Neuron (in vitro differentiated cells): ENCODE data around the gene DCAF15.
"Not testable (repeated sequence)": the region's sequence is repeated elsewhere in the genome, so short reads cannot be mapped to it uniquely, and the experiment has no call there.

Experiments
- H2AFZ ChIP-seq: one replicate; pipeline ENCODE4 v1.6.1; 2013; ENCODE audit warnings: low read depth, mild to moderate bottlenecking, inconsistent platforms, low read length, moderate library complexity
- H3K27me3 ChIP-seq: one replicate; pipeline ENCODE4 v1.6.1; 2013; ENCODE audit warnings: low read length; ENCODE audit not compliant: insufficient read depth
- H3K36me3 ChIP-seq: one replicate; pipeline ENCODE4 v1.6.1; 2013; ENCODE audit warnings: low read length; ENCODE audit not compliant: insufficient read depth
- H3K4me1 ChIP-seq: one replicate; pipeline ENCODE4 v1.6.1; 2013; ENCODE audit warnings: low read length; ENCODE audit not compliant: insufficient read depth
- H3K4me3 ChIP-seq: 2 replicates; pipeline ENCODE4 v1.5.1; 2013; ENCODE audit warnings: mild to moderate bottlenecking, low read length, moderate library complexity
- H3K9me3 ChIP-seq: one replicate; pipeline ENCODE4 v1.6.1; 2013; ENCODE audit warnings: low read length

DCAF15 gene

GRCh38 chr19:13966684-13967128, 14.4 kb downstream of the DCAF15 start:
- peaks cover 56% of the 10 kb centered on the region for H3K36me3 ChIP-seq
- no peak overlapping the region for H3K4me3 ChIP-seq
- no peaks in the 10 kb centered on the region for H3K9me3 ChIP-seq
- no peaks in the 10 kb centered on the region for H3K4me1 ChIP-seq
- no peak overlapping the region for H2AFZ ChIP-seq
- H3K27me3 ChIP-seq: no peaks in the 10 kb centered on the region

DNA sequence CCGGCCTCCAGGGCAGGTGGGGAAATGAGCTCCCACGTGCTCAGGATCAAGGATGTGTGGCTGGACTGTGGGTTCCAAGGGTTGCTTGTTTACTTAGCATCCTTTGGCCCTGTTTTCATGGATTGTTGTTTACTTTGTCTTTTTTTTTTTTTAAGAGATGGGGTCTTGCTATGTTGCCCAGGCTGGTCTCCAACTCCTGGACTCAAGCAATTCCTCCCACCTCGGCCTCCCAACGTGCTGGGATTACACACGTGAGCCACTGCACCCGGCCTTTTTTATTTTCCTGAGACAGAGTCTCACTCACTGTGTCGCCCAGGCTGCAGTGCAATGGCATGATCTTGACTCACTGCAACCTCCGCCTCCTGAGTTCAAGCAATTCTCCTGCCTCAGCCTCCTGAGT, 14.9 kb downstream of the DCAF15 start:
- peaks cover 58% of the 10 kb centered on the region for H3K36me3 ChIP-seq
- H3K27me3 ChIP-seq, H3K4me3 ChIP-seq, H3K4me1 ChIP-seq, H3K9me3 ChIP-seq, H2AFZ ChIP-seq: not testable (repeated sequence)

- H3K4me3 ChIP-seq: no peak overlapping the region
- no peaks in the 10 kb centered on the region for H3K4me1 ChIP-seq
- peaks cover 56% of the 10 kb centered on the region for H3K36me3 ChIP-seq
Observed at GRCh38 chr19:13968383-13968935, 16.1 kb downstream of the DCAF15 start.

GRCh38 chr19:13968999-13969398, 16.7 kb downstream of the DCAF15 start:
- H2AFZ ChIP-seq: no peak overlapping the region
- H3K4me1 ChIP-seq: no peaks in the 10 kb centered on the region
- H3K36me3 ChIP-seq: peaks cover 55% of the 10 kb centered on the region
- H3K27me3 ChIP-seq: no peaks in the 10 kb centered on the region
- H3K9me3 ChIP-seq: no peaks in the 10 kb centered on the region
- no peak overlapping the region for H3K4me3 ChIP-seq

More at GRCh38 chr19:13968383-13968935, 16.1 kb downstream of the DCAF15 start:
- no peak overlapping the region for H2AFZ ChIP-seq
- H3K27me3 ChIP-seq: no peaks in the 10 kb centered on the region
- no peaks in the 10 kb centered on the region for H3K9me3 ChIP-seq

- Histone ChIP-seq H3K4me1 (no peaks in the 10 kb centered on the region), H2AFZ (no peak overlapping the region), H3K9me3 (no peaks in the 10 kb centered on the region), H3K27me3 (no peaks in the 10 kb centered on the region), H3K36me3 (peaks cover 54% of the 10 kb centered on the region), H3K4me3 (no peak overlapping the region)
Observed at GRCh38 chr19:13969897-13970296, 17.6 kb downstream of the DCAF15 start.

DNA sequence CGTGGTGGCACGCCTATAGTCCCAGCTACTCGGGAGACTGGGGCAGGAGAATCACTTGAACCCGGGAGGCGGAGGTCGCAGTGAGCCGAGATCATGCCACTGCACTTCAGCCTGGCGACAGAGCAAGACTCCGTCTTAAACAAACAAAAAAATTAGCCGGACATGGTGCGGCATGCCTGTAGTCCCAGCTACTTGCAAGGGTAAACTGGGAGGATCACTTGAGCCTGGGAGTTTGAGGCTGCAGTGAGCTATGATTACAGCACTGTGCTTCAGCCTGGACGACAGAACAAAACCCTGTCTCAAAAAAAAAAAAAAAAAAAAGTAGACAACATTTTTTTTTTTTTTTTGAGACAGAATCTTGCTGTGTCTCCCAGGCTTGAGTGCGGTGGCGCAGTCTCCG, 19.6 kb downstream of the DCAF15 start:
- peaks cover 45% of the 10 kb centered on the region for H3K36me3 ChIP-seq

DNA sequence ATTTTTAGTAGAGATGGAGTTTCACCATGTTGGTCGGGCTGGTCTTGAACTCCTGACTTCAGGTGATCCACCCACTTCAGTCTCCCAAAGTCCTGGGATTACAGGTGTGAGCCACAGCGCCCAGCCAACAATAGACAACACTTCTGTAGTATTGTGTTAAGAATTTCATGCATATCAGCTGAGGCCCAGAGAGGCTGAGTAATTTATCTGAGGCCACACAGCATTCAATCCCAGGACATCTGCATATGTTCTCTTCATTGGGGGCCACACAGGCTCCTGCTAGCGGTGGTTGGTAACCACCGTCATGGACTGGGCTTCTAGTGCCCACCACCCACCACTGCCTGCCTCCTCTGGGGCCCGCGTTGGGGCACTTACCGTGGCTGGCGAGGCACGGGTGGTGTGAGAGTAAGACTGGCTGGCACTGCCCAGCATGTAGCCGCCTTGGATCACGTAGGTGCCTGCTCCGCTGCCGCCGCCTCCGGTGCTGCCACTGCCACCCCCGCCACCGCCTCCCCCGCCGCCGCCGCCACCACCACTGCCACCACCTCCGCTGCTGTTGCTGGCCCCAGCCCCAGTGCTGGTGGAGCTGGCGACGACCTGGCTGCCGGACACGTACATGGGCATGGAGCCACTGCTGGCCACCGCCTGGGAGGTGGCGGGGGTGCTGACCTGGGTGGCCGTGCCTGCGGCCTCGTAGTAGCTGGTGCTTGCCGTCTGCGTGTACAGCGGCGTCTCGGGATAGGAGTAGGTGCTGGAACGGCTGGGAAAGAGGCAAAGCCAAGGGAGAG, 20.3 kb downstream of the DCAF15 start:
- Histone ChIP-seq H2AFZ (no peak overlapping the region), H3K36me3 (peaks cover 42% of the 10 kb centered on the region), H3K4me1 (no peaks in the 10 kb centered on the region), H3K27me3 (no peaks in the 10 kb centered on the region), H3K9me3 (no peaks in the 10 kb centered on the region), H3K4me3 (no peak overlapping the region)

More for the DNA sequence above, 19.6 kb downstream of the DCAF15 start:
- H3K9me3 ChIP-seq, H3K27me3 ChIP-seq, H3K4me1 ChIP-seq, H2AFZ ChIP-seq, H3K4me3 ChIP-seq: not testable (repeated sequence)

DNA sequence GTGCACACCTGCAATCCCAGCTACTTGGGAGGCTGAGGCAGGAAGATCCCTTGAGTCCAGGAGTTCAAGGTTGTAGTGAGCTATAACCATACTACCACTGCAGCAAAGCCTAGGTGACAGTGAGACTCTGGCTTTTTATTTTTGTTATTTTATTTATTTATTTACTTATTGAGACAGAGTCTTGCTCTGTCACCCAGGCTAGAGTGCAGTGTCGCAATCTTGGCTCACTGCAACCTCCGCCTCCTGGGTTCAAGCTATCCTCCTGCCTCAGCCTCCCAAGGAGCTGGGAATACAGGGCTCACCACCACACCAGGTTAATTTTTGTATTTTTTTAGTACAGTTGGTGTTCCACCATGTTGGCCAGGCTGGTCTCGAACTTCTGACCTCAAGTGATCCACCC, 21.2 kb downstream of the DCAF15 start:
- not testable (repeated sequence) for H3K9me3 ChIP-seq, H3K27me3 ChIP-seq, H3K4me1 ChIP-seq, H3K4me3 ChIP-seq, H2AFZ ChIP-seq
- H3K36me3 ChIP-seq: peaks cover 43% of the 10 kb centered on the region

GRCh38 chr19:13974073-13974472, 21.8 kb downstream of the DCAF15 start:
- no peak overlapping the region for H3K4me3 ChIP-seq
- H2AFZ ChIP-seq: no peak overlapping the region
- no peaks in the 10 kb centered on the region for H3K27me3 ChIP-seq
- no peaks in the 10 kb centered on the region for H3K4me1 ChIP-seq
- H3K9me3 ChIP-seq: no peaks in the 10 kb centered on the region
- H3K36me3 ChIP-seq: peaks cover 38% of the 10 kb centered on the region

- Histone ChIP-seq H3K27me3 (no peaks in the 10 kb centered on the region), H3K36me3 (peaks cover 33% of the 10 kb centered on the region), H3K4me3 (no peak overlapping the region), H3K9me3 (no peaks in the 10 kb centered on the region), H3K4me1 (no peaks in the 10 kb centered on the region), H2AFZ (no peak overlapping the region)
Observed at GRCh38 chr19:13975870-13976269, 23.6 kb downstream of the DCAF15 start.

DNA sequence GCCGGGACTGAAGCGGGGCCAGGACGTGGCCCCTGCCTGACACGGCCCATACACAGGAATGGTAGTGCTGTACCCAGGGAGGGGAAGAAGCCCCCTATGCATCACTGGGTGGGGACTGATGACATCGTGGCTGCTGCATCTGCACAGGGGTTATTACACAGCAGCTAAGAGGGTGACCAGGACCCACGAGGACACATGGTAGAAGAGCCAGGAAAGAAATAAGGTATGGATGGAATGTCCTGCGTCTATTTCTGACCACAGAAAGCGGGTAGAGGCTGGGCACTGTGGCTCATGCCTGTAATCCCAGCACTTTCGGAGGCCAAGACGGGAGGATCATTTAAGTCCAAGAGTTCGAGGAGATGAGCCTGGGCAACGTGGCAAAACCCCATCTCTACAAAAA, 24.1 kb downstream of the DCAF15 start:
- Histone ChIP-seq H3K36me3 (peaks cover 30% of the 10 kb centered on the region), H2AFZ (no peak overlapping the region), H3K9me3 (no peaks in the 10 kb centered on the region), H3K27me3 (no peaks in the 10 kb centered on the region), H3K4me3 (no peak overlapping the region), H3K4me1 (no peaks in the 10 kb centered on the region)

- Histone ChIP-seq H3K36me3 (peaks cover 28% of the 10 kb centered on the region), H2AFZ (no peak overlapping the region), H3K27me3 (no peaks in the 10 kb centered on the region), H3K9me3 (no peaks in the 10 kb centered on the region), H3K4me1 (no peaks in the 10 kb centered on the region), H3K4me3 (no peak overlapping the region)
Observed at GRCh38 chr19:13977803-13978202, 25.5 kb downstream of the DCAF15 start.

DNA sequence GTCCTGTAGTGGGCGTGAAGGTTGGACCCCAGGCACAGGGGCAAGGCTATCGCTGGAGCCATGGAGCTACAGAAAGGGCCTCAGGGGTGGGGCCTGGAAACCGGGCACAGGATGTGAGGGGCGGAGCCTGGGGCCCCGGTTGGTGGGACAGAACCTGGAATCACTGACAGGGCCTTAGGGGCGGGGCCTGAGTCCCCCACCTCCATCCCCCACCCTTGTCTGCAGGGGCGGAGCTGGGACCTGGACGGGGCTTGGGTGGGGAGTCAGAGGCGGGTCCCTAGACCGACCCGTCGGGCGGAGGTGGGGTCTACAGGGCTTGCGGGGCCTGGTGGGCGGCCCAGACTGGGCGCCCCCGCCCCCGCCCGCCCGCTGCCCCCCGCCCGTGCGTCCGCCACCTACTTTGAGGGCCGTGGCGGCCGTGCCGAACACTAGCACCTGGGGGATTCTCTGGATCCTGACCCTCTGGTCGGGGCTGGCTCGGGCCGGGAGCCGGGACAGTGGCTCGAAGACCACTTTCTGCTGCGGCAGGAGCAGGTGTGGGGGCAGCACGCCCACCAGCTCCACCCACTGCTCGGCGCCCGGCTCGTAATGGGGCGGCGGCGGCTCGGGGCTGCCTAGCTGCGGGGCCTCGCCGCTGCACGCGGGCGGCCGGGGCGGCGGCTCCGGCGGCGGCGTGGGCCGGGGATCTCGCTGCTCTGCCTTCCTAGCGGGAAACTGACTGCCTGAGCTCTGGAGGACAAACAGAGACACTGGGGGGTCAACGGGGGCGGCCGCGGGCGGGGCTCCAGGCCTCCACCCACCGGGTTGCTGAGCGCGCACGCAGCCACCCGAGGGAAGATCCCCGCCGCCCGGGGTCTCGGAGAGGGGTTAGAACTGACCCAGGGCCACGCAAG, 26.3 kb downstream of the DCAF15 start:
- Histone ChIP-seq H2AFZ (no peak overlapping the region), H3K27me3 (no peaks in the 10 kb centered on the region), H3K9me3 (no peaks in the 10 kb centered on the region), H3K4me1 (no peaks in the 10 kb centered on the region), H3K36me3 (peaks cover 34% of the 10 kb centered on the region), H3K4me3 (no peak overlapping the region)
